Skeletal muscle satellite cell (primary cell): ENCODE measurements around the gene IRF1.
A peak's percentile ranks its signal among the peaks of the same experiment; 100 is the strongest.
"Not testable (repeated sequence)": the region's sequence is repeated elsewhere in the genome, so short reads cannot be mapped to it uniquely, and the experiment has no call there.

Experiments used
- H3K27me3 ChIP-seq: 2 replicates; pipeline ENCODE4 v1.7.0; 2013; ENCODE audit warnings: low read length; ENCODE audit not compliant: control insufficient read depth, insufficient read depth
- H3K36me3 ChIP-seq: 2 replicates; pipeline ENCODE4 v1.7.0; 2013; ENCODE audit warnings: mild to moderate bottlenecking, control low read depth, low read length; ENCODE audit not compliant: insufficient read depth
- H3K4me1 ChIP-seq: 2 replicates; pipeline ENCODE4 v1.7.0; 2013; ENCODE audit warnings: low read length; ENCODE audit not compliant: control insufficient read depth, insufficient read depth
- H3K4me2 ChIP-seq: 2 replicates; pipeline ENCODE4 v1.7.0; 2013; ENCODE audit warnings: mild to moderate bottlenecking, low read length
- H3K4me3 ChIP-seq: 2 replicates; pipeline ENCODE4 v1.7.0; 2013; ENCODE audit warnings: low read length
- H3K9ac ChIP-seq: 2 replicates; pipeline ENCODE4 v1.7.0; 2013; ENCODE audit warnings: mild to moderate bottlenecking, low read depth, low read length, moderate library complexity
- H3K9me3 ChIP-seq: replicated peaks from 2 replicates; pipeline ENCODE4 v1.7.0; 2013; ENCODE audit warnings: mild to moderate bottlenecking, control low read depth, low read length

The IRF1 gene

GRCh38 chr5:132491368-132492364 is 1.1 kb upstream of the IRF1 start:
- Histone ChIP-seq H3K36me3 (peaks cover 16% of the 10 kb centered on the region), H3K4me1 (peaks cover 27% of the 10 kb centered on the region), H3K27me3 (no peaks in the 10 kb centered on the region), H3K9me3 (no peaks in the 10 kb centered on the region), H3K4me3 (peak overlapping the region; percentile 94), H3K4me2 (peak overlapping the region; percentile 99), H3K9ac (peak overlapping the region; percentile 90)

- peak overlapping the region; percentile 99 for H3K4me2 ChIP-seq
- peak overlapping the region; percentile 90 for H3K9ac ChIP-seq
- H3K4me3 ChIP-seq = peak overlapping the region; percentile 94
- no peaks in the 10 kb centered on the region for H3K9me3 ChIP-seq
- peaks cover 18% of the 10 kb centered on the region for H3K4me1 ChIP-seq
- peaks cover 32% of the 10 kb centered on the region for H3K36me3 ChIP-seq
- no peaks in the 10 kb centered on the region for H3K27me3 ChIP-seq
Measured at GRCh38 chr5:132489871-132490483, 596 bp downstream of the IRF1 start.

- H3K4me1 ChIP-seq = peaks cover 18% of the 10 kb centered on the region
- no peaks in the 10 kb centered on the region for H3K27me3 ChIP-seq
- peak overlapping the region; percentile 99 for H3K4me2 ChIP-seq
- peaks cover 36% of the 10 kb centered on the region for H3K36me3 ChIP-seq
- no peaks in the 10 kb centered on the region for H3K9me3 ChIP-seq
- H3K9ac ChIP-seq = peak overlapping the region; percentile 90
- H3K4me3 ChIP-seq = peak overlapping the region; percentile 94
Measured at GRCh38 chr5:132489051-132489770, 1.4 kb downstream of the IRF1 start.

GRCh38 chr5:132488590-132488989 is 2.0 kb downstream of the IRF1 start:
- no peaks in the 10 kb centered on the region for H3K9me3 ChIP-seq
- H3K4me3 ChIP-seq = no peak overlapping the region
- no peak overlapping the region for H3K9ac ChIP-seq
- peaks cover 42% of the 10 kb centered on the region for H3K36me3 ChIP-seq
- peak overlapping the region; percentile 99 for H3K4me2 ChIP-seq
- no peaks in the 10 kb centered on the region for H3K27me3 ChIP-seq
- peaks cover 18% of the 10 kb centered on the region for H3K4me1 ChIP-seq

DNA sequence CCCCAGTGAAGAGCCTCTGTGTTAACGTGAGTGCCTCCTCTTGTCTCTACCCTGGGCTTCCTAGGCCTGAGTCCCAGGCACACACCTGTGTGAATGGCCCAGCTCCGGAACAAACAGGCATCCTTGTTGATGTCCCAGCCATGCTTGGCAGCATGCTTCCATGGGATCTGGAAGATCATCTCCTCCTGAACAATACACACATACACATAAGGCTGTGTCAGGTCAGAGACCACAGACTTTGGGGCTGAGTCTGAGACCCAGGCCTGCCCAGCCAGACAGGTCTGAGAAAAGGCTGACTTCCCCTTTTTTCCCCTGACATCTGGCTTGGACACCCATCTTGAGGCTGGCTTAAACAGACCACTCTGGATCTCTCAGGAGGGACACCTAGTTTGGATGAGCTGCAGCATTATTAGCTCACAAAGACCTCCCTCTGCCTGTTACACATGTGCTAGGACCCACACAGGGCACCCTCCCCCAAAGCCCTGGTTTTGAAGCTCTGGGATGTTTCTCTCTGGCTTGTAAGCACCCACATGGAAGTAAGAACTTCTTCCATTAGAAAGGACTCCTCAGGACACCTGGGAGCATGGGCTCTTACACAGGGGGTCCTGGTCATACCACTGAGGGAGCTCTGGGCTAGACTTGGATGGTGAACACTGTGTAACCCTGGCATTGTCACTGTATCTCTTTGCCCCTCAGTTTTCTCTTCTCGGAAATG is 2.6 kb downstream of the IRF1 start:
- no peak overlapping the region for H3K4me3 ChIP-seq
- H3K9ac ChIP-seq = no peak overlapping the region
- no peaks in the 10 kb centered on the region for H3K9me3 ChIP-seq
- no peak overlapping the region for H3K4me2 ChIP-seq
- H3K27me3 ChIP-seq = no peaks in the 10 kb centered on the region
- H3K4me1 ChIP-seq = peaks cover 18% of the 10 kb centered on the region
- peaks cover 46% of the 10 kb centered on the region for H3K36me3 ChIP-seq

GRCh38 chr5:132487095-132487428 is 3.5 kb downstream of the IRF1 start:
- peaks cover 18% of the 10 kb centered on the region for H3K4me1 ChIP-seq
- no peak overlapping the region for H3K9ac ChIP-seq
- H3K4me3 ChIP-seq = no peak overlapping the region
- H3K4me2 ChIP-seq = no peak overlapping the region
- no peaks in the 10 kb centered on the region for H3K27me3 ChIP-seq
- H3K36me3 ChIP-seq = peaks cover 46% of the 10 kb centered on the region
- no peaks in the 10 kb centered on the region for H3K9me3 ChIP-seq

DNA sequence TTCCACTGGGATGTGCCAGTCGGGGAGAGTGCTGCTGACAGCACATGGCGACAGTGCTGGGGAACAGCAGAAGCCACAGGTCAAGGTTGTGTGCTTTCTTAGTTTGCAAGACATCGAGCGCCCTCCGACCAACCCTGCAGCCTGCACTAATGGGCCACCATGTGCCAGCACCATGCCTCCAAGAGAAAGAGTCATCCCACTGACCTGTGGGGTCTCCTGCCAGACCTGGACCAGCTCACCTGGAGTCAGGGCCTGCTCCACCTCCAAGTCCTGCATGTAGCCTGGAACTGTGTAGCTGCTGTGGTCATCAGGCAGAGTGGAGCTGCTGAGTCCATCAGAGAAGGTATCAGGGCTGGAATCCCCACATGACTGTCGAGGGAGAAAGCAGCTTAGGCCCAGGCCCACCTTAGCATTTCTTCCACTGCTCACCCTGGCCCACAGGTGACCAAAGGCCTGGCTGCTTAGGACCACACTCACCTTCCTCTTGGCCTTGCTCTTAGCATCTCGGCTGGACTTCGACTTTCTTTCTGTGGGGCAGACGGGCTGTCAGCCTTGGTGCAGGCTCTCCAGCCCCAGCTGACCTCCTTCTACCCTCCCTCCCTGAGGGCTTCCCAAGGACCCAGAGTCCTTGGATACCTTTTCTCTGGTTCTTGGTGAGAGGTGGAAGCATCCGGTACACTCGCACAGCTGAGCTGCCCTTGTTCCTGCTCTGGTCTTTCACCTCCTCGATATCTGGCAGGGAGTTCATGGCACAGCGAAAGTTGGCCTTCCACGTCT is 4.1 kb downstream of the IRF1 start:
- Histone ChIP-seq H3K27me3 (no peaks in the 10 kb centered on the region), H3K4me2 (no peak overlapping the region), H3K4me3 (no peak overlapping the region), H3K9ac (no peak overlapping the region), H3K4me1 (peaks cover 18% of the 10 kb centered on the region), H3K9me3 (no peaks in the 10 kb centered on the region), H3K36me3 (peaks cover 46% of the 10 kb centered on the region)

DNA sequence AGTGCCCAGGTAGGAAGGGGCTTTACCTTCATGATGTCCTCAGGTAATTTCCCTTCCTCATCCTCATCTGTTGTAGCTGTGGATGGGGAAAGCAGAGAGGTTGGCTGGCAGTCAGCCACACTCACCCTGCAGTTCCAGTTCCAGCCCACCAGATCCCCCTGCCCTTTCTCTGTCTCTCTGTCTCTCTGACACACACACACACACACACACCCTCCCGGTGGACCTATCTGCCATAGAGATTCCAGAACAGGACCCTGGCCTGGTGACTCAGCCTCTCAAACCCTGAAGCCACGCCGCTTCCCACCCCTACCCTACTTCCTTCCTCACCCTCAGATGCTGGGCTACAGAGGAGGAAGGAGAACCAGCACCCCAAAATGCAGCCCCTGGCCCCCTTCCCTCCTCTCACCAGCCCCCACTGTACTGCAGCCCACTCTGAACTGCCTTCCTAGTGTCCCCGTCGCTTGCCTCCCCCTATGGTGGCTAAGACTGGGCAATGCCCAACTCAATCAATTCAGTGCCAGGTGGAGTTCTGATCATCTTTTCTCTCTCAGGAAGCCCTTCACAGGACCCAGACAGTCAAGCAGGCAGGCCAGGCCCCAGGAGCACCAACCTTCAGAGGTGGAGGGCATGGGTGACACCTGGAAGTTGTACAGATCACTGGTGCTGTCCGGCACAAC is 4.8 kb downstream of the IRF1 start:
- H3K4me2 ChIP-seq = no peak overlapping the region
- no peaks in the 10 kb centered on the region for H3K27me3 ChIP-seq
- H3K9ac ChIP-seq = no peak overlapping the region
- peaks cover 13% of the 10 kb centered on the region for H3K4me1 ChIP-seq
- no peaks in the 10 kb centered on the region for H3K9me3 ChIP-seq
- peaks cover 46% of the 10 kb centered on the region for H3K36me3 ChIP-seq
- H3K4me3 ChIP-seq = no peak overlapping the region

- H3K4me2 ChIP-seq, H3K27me3 ChIP-seq, H3K4me3 ChIP-seq, H3K9ac ChIP-seq, H3K9me3 ChIP-seq: not testable (repeated sequence)
- H3K36me3 ChIP-seq = peaks cover 46% of the 10 kb centered on the region
- peaks cover 13% of the 10 kb centered on the region for H3K4me1 ChIP-seq
Measured at GRCh38 chr5:132484876-132485640, 5.5 kb downstream of the IRF1 start.

DNA sequence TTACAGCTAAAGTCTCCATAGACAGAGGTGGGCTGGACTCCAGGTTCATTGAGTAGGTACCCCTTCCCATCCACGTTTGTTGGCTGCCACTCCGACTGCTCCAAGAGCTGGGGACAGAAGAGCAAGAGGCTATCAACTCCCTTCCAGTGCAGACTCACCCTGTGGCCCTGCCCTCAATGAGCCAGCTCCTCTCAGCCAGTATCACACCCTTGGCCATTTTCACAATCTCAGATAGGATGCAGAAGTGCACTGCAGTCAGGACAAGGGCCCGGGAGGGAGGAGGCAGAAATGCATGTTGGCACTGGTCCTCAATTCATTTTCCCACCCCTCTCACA is 6.2 kb downstream of the IRF1 start:
- Histone ChIP-seq H3K27me3 (no peaks in the 10 kb centered on the region), H3K4me2 (no peak overlapping the region), H3K9me3 (no peaks in the 10 kb centered on the region), H3K9ac (no peak overlapping the region), H3K4me1 (peaks cover 6% of the 10 kb centered on the region), H3K4me3 (no peak overlapping the region), H3K36me3 (peaks cover 46% of the 10 kb centered on the region)
